Muscle of back (tissue), 11 donors: ENCODE results near the gene MAB21L4. TPM values are rescaled to one million over a fixed set of nuclear protein-coding genes. Genes with fewer than 3 reads are reported as not detected.

Experiments
- DNase-seq, 3 donors: peaks; one replicate each; pipeline versions ENCODE4 v3.0.0 to v3.0.0-alpha.2; 2013
- polyA plus RNA-seq, 10 donors: library from polyadenylated mRNA; unstranded; fragments of 120-200 nt; gene quantifications; one replicate each; pipeline ENCODE4 v1.2.1, GENCODE V29; 2013; ENCODE audit not compliant: insufficient read length in 10 of 10

MAB21L4 gene
- polyA plus RNA-seq, 10 donors, result 0.12 to 1.5 (median 0.64) TPM; not detected in 6

GRCh38 chr2:240913810-240914644 lies 18.1 kb upstream of the MAB21L4 start:
- peak in 2 of 3 donors; percentile 67 to 80 for DNase-seq

- no peak for DNase-seq
Measured at GRCh38 chr2:240912878-240913809, 17.2 kb upstream of the MAB21L4 start.

GRCh38 chr2:240911641-240912265 lies 15.8 kb upstream of the MAB21L4 start:
- no peak for DNase-seq

- no peak for DNase-seq
Measured at GRCh38 chr2:240909216-240909974, 13.4 kb upstream of the MAB21L4 start.

GRCh38 chr2:240906911-240907590 lies 11.1 kb upstream of the MAB21L4 start:
- DNase-seq, result no peak

- DNase-seq, result no peak
Measured at GRCh38 chr2:240906141-240906910, 10.4 kb upstream of the MAB21L4 start, which contains the start of gene CROCC2. Gene CROCC2, plus strand, starts transcription at chr2:240906336. Its CDS starts 178 bp downstream, at chr2:240906514.

- DNase-seq, result no peak
Measured at GRCh38 chr2:240905176-240905781, 9.3 kb upstream of the MAB21L4 start.

GRCh38 chr2:240904216-240905175 lies 8.5 kb upstream of the MAB21L4 start:
- DNase-seq, result no peak

- no peak for DNase-seq
Measured at GRCh38 chr2:240903191-240904060, 7.5 kb upstream of the MAB21L4 start.

GRCh38 chr2:240902615-240903041 lies 6.7 kb upstream of the MAB21L4 start:
- no peak for DNase-seq

- DNase-seq, result no peak
Measured at GRCh38 chr2:240901986-240902614, 6.1 kb upstream of the MAB21L4 start.

GRCh38 chr2:240900141-240900860 lies 4.3 kb upstream of the MAB21L4 start:
- DNase-seq, result no peak

- no peak for DNase-seq
Measured at GRCh38 chr2:240899468-240899865, 3.5 kb upstream of the MAB21L4 start.

GRCh38 chr2:240898731-240899467 lies 2.9 kb upstream of the MAB21L4 start:
- no peak for DNase-seq

GRCh38 chr2:240898108-240898730 lies 2.3 kb upstream of the MAB21L4 start:
- peak in 1 of 3 donors; percentile 70 for DNase-seq
